HG03354 (cell line): Measurements from ENCODE around the gene NOL4L.
A peak's percentile ranks its signal among the peaks of the same experiment; 100 is the strongest.

ENCODE experiments used
- ATAC-seq: cut with Tn5 transposase; IDR thresholded peaks from one replicate; pipeline ENCODE4 v1.9.1; 2021; ENCODE audit warnings: mild to moderate bottlenecking; ENCODE audit not compliant: unreplicated experiment, poor library complexity, severe bottlenecking

The NOL4L gene

GRCh38 chr20:32515631-32516101 is 69.5 kb downstream of the NOL4L start:
- ATAC-seq = no peak

GRCh38 chr20:32514760-32515159 is 70.4 kb downstream of the NOL4L start:
- ATAC-seq = no peak

- ATAC-seq = no peak
Observed at GRCh38 chr20:32513031-32513866, 71.9 kb downstream of the NOL4L start.

- ATAC-seq = no peak
Observed at GRCh38 chr20:32512047-32512385, 73.1 kb downstream of the NOL4L start.

GRCh38 chr20:32511358-32512046 is 73.6 kb downstream of the NOL4L start:
- ATAC-seq = no peak

GRCh38 chr20:32510601-32511357 is 74.4 kb downstream of the NOL4L start:
- no peak for ATAC-seq

- no peak for ATAC-seq
Observed at GRCh38 chr20:32510120-32510600, 75.0 kb downstream of the NOL4L start.

GRCh38 chr20:32509639-32510066 is 75.5 kb downstream of the NOL4L start:
- peak; percentile 49 for ATAC-seq

- ATAC-seq = no peak
Observed at GRCh38 chr20:32508775-32509119, 76.4 kb downstream of the NOL4L start.

GRCh38 chr20:32507998-32508774 is 76.9 kb downstream of the NOL4L start:
- ATAC-seq = no peak

GRCh38 chr20:32506721-32507120 is 78.4 kb downstream of the NOL4L start:
- ATAC-seq = no peak

- ATAC-seq = no peak
Observed at GRCh38 chr20:32505723-32506473, 79.2 kb downstream of the NOL4L start.

- ATAC-seq = no peak
Observed at GRCh38 chr20:32501709-32502108, 83.4 kb downstream of the NOL4L start.

GRCh38 chr20:32497589-32498224 is 87.4 kb downstream of the NOL4L start:
- ATAC-seq = no peak

GRCh38 chr20:32496811-32497533 is 88.2 kb downstream of the NOL4L start:
- no peak for ATAC-seq

GRCh38 chr20:32495949-32496348 is 89.2 kb downstream of the NOL4L start:
- no peak for ATAC-seq

- no peak for ATAC-seq
Observed at GRCh38 chr20:32495217-32495565, 89.9 kb downstream of the NOL4L start.
